UCSD-AML1 (cell line): ENCODE data around the gene PLXDC1.
"Not testable (repeated sequence)": the region's sequence is repeated elsewhere in the genome, so short reads cannot be mapped to it uniquely, and the experiment has no call there.

Experiments used
- DNase-seq: peaks from one replicate; lab custom pipeline; 2025; ENCODE audit not compliant: unreplicated experiment; lab: John Stamatoyannopoulos, UW

Gene PLXDC1

GRCh38 chr17:39183045-39183444, 31.6 kb upstream of the PLXDC1 start:
- no peak for DNase-seq

DNA sequence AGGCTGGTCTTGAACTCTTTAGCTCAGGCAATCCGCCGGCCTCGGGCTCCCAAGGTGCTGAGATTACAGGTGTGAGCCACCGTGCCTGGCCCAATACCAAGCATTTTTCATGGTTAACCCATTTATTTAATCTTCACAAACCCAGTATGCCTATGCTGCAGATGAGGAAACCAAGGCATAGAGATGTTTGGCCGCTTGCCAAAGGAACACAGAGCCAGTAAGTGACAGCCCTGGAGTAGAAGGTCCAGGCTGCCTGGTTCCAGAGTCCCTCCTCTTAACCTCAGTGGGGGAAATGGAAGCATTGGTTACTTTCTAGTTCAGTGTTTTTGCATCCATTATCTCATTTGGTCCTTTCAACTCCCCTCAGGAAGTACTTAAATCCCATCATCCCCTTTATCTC, 29.9 kb upstream of the PLXDC1 start:
- DNase-seq: no peak

- DNase-seq: no peak
These were observed 27.1 kb upstream of the PLXDC1 start for GRCh38 chr17:39178536-39178935.

GRCh38 chr17:39177256-39177655, 25.8 kb upstream of the PLXDC1 start:
- DNase-seq: no peak

- DNase-seq: no peak
These were observed 24.3 kb upstream of the PLXDC1 start for GRCh38 chr17:39175695-39176093.

- peak; percentile 73 for DNase-seq
These were observed 23.7 kb upstream of the PLXDC1 start for GRCh38 chr17:39174920-39175694.

GRCh38 chr17:39173526-39174274, 22.3 kb upstream of the PLXDC1 start:
- no peak for DNase-seq

DNA sequence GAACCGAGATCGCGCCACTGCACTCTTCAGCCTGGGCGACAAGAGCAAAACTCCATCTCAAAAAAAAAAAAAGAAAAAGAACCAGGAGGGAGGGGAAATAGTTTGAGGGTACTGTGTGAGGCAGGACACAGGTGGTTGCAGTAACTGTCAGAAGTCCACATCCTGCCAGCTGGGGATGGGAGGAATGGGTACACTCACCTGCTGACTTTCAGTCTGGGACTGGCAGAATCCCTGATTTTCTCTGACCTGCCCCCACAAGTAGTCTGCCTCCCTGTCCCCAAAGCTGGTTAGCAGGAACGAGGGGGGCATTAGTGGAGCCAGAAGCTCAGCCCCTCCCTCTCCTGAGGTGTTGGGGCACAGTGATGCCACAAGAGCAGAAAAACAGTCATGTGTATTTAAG, 21.6 kb upstream of the PLXDC1 start:
- DNase-seq: no peak

GRCh38 chr17:39171933-39172332, 20.5 kb upstream of the PLXDC1 start:
- no peak for DNase-seq

- no peak for DNase-seq
These were observed 19.1 kb upstream of the PLXDC1 start for GRCh38 chr17:39170558-39170957.

DNA sequence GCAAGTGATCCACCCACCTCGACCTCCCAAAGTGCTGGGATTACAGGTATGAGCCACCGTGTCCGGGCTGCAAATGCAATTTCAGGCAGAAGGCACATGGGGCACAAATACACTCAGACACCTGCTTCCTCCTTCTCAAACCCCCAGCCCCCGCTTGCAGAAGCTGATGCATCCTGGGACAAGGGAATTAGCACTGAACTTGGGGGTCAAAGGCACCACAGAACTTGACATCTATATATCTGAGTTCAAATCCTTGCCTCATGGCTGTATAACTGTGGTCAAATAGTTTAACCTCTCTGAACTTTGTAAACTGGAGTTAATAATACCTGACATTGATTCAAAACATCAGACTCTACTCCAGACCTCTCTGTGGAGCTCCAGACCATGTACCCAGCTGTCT, 18.7 kb upstream of the PLXDC1 start:
- no peak for DNase-seq

- DNase-seq: no peak
These were observed 18.1 kb upstream of the PLXDC1 start for GRCh38 chr17:39169518-39169917.

GRCh38 chr17:39169101-39169500, 17.7 kb upstream of the PLXDC1 start:
- no peak for DNase-seq

DNA sequence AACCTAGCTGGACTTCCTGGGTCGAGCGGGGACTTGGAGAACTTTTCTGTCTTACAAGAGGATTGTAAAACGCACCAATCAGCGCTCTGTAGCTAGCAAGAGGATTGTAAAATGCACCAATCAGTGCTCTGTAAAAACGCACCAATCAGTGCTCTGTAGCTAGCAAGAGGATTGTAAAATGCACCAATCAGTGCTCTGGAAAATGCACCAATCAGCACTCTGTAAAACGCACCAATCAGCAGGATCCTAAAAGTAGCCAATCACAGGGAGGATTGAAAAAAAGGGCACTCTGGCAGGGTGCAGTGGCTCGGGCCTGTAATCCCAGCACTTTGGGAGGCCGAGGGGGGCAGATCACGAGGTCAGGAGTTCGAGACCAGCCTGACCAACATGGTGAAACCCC, 17.1 kb upstream of the PLXDC1 start:
- DNase-seq: not testable (repeated sequence)

- peak; percentile 80 for DNase-seq
These were observed 16.0 kb upstream of the PLXDC1 start for GRCh38 chr17:39167476-39167875.

- peak; percentile 41 for DNase-seq
These were observed 15.2 kb upstream of the PLXDC1 start for GRCh38 chr17:39166437-39167335.

- no peak for DNase-seq
These were observed 14.5 kb upstream of the PLXDC1 start, which contains the start of gene ARL5C for GRCh38 chr17:39165841-39166349. TSS of gene ARL5C (minus strand) at chr17:39166161. CDS start at chr17:39165760, 401 bp downstream.

DNA sequence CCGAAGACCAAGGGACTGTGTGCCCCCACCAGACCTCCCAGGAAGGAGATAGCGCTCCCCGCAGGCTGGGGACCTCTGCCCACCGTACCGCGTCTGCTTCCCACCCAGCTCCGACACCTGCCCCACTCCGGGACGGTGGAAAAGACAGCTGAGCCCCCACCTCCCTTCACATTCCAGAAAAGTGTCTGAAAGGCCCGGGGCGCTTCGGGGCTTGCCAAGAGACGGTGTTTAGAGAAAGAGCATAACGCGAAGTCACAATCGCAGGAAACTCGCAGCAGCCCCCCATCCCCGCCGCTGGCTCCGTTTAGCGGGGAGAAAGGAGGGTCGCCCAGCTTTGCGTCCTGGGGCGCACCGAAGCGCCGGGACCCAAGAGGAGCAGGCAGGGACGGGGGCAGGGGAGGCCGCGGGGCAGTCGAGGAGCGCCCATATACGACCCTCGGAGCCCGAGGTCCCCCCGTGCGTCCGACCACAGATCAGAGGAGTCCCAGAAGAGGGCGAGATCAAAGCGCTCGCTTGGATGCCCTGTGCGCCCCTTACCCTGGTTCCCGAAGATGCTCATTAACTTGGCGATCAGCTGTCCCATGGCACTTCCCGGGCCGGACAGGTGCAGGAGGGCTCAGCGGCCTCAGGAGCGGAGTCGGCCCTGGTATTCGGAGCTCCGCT, 13.9 kb upstream of the PLXDC1 start:
- DNase-seq: no peak

DNA sequence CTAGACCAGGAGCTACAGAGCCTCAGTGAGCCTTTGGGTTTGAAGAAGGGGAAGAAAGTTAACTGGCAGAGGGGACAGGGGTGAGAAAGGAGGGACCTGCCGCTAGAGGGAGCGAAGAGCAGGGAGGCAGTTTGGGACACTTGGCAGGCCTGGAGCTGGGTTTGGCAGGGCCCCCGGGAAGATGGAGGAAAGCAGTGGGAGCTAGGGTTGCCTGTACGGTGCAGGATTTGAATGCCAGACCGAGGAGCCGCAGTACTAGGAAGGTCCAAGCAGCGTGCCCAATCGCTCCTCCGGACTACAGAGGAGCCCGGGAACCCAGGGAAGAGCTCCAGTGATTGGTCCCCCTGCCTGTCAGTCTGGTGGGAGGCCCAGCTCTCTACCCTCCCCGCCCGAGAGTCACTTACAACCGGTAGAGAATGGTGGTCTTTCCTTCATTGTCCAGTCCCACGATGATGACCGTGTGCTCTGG, 13.3 kb upstream of the PLXDC1 start:
- DNase-seq: peak; percentile 73

DNA sequence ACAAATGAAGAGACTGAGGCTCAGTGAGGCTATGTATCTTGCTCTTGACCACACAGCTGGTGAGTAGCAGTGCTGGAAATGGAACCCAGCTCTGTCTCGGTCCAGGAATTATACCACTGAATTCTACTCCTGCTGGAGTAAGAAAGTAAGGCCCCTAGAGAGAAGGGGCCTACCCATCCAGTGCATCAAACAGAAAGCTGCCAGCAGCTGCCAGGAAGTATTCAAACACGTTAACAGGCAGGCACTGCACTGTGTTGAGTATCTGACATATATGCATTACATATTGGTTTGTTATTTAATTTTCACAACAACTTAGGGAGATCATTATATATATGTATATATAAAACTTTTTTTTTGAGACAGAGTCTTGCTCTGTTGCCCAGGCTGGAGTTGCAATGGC, 10.5 kb upstream of the PLXDC1 start:
- no peak for DNase-seq
